Measurements from ENCODE around the gene NOC2L.
A peak's percentile ranks its signal among the peaks of the same experiment; 100 is the strongest.
"Not testable (repeated sequence)": the region's sequence is repeated elsewhere in the genome, so short reads cannot be mapped to it uniquely, and the experiment has no call there.

NOC2L gene

DNA sequence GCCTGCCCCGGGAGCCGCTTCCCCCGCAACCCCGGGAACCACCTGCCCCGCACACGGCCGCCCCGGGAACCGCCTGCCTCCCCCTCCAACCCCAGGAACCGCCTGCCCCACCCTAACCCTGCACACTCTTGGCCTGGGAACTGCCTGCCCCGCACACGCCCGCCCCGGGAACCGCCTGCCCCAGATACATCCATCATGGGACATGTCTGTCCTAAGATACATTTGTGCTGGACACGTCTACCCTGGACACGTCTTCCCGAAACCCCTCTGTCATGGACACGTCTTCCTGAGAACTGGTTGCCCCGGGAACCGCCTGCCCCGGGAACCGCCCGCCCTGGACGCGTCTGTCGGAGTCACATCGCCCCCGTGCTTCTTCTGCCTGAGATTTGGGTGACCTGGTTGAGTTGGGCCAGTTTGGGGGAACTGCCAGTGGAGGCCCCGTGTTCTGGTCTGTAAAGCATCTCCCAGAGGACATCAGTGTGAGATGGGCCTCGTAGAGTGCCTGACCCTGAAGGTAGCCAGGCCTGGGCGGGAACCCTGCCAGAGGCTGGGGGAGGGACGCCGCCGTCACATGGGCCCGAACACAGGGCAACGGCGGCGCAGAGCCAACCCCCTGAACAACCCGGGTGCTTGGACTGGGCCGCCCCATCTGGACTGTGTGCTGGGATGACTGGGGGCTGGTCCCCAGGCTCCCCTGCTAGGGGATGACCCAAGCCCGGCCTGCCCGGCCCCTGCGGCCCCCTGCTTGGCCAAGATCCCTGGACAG is 19.2 kb upstream of the NOC2L start:
- no peak overlapping the region for H3K4me3 ChIP-seq (ENCODE audit: low read length)
- DNase-seq (ENCODE audit: low read depth, low spot score), result no peak

DNA sequence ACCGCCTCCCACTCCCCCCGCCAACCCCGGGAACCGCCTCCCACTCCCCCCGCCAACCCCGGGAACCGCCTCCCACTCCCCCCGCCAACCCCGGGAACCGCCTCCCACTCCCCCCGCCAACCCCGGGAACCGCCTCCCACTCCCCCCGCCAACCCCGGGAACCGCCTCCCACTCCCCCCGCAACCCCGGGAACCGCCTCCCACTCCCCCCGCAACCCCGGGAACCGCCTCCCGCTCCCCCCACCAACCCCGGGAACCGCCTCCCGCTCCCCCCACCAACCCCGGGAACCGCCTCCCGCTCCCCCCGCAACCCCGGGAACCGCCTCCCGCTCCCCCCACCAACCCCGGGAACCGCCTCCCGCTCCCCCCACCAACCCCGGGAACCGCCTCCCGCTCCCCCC is 17.7 kb upstream of the NOC2L start:
- not testable (repeated sequence) for H3K4me3 ChIP-seq (ENCODE audit: low read length); DNase-seq (ENCODE audit: low read depth, low spot score)

DNA sequence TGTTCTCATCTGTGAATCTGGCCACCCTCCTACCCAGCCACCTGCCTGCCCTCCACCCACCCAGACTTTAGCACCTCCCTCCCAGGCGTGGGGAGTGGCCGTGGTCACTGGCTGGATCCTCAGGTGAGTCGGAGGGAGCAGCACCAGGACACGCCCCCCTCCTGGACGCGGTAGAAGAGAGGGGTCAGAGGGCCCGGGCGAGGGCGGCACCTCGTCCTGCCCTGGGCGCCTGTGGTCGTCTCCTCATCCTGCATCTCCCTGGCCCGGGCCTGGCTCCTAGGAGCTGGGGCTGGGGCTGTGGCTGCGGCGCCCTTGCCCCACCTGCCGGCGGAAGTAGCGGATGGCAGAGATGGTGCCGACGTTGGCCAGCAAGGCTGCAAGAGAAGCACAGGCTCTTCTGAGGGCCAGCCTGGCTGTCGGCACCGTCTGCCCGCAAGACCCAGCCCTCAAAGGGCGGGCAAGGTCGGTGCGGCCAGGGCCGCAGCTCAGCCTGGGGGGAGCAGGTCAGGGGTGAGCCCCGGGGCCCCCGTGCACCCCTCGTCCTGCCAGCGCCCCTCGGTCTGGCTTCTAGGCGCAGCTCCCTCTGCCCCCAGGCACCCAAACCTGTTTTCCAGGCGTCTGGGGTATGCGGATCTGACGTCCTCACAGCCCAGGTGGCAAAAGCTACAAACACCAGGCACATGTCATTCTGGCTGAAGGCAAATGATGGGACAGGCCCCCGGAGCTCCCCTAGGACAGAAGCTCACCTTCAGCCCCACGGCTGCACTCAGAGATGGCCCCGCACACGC is 17.0 kb upstream of the NOC2L start:
- DNase-seq (ENCODE audit: low read depth, low spot score), result no peak
- H3K4me3 ChIP-seq (ENCODE audit: low read length), result peak overlapping the region; percentile 51

DNA sequence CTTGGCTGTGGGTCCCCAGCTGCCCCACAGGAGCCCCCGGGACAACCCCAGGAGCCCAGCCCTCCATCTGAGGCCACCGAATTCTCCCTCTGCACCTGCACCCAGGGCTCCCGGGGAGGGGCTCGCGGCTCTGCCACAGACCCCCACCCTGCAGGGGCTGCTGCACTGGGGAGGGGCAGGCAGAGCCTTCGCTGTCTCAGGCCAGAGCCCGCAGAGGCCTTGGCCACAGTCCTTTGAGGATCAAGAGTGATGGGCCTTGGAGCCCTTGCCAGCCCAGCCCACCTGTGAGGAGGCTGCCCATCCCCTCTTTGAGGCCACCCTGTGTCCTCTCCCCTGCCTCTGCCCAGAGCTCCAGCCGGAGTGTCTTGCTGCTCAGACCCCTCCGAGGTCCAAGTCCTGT is 16.3 kb upstream of the NOC2L start:
- H3K4me3 ChIP-seq (ENCODE audit: low read length), result no peak overlapping the region
- no peak for DNase-seq (ENCODE audit: low read depth, low spot score)

DNA sequence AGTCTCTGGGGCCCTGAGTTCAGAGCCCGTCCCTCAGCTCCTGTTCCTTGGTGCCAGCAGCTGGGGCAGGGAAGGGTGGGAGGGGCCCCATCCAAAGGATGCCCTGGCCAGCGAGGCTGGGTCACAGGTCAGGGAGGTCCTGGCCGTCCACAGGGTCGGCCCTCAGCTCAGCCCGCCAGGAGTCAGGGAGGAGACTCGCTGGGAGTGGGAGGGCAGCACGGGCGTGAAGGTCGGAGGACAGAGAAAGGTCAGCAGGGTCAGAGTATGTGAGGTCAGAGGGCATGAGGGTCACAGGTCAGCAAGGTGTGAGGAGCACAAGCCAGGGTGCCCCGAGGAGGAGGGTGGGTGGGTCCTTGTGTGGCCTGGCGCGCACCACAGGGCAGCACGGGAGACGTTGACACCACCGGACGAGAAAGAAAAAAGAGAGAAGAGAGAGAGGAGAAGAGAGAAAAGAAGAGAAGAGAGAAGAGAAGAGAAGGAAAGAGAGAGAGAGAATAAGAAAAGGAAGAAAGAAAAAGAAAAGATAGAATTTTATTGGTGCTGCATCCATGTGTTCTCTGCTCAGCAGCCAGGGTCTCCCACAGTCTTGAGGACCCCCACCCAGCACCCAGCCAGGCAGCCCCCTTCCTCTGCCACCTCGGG is 15.8 kb upstream of the NOC2L start:
- no peak overlapping the region for H3K4me3 ChIP-seq (ENCODE audit: low read length)
- no peak for DNase-seq (ENCODE audit: low read depth, low spot score)

DNA sequence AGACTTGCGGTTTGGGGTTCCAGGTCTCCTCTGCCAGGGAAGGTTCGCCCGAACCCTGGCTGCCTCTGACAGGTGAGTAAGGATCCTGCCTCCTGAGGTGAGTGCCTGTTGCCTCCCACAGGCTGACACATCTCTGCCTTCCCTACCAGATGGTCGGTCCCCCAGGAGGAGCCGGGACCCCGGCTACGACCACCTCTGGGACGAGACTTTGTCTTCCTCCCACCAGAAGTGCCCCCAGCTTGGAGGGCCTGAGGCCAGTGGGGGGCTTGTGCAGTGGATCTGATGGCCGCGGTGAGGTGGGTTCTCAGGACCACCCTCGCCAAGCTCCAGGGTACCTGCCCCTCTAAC is 15.2 kb upstream of the NOC2L start:
- DNase-seq (ENCODE audit: low read depth, low spot score), result no peak
- H3K4me3 ChIP-seq (ENCODE audit: low read length), result no peak overlapping the region

DNA sequence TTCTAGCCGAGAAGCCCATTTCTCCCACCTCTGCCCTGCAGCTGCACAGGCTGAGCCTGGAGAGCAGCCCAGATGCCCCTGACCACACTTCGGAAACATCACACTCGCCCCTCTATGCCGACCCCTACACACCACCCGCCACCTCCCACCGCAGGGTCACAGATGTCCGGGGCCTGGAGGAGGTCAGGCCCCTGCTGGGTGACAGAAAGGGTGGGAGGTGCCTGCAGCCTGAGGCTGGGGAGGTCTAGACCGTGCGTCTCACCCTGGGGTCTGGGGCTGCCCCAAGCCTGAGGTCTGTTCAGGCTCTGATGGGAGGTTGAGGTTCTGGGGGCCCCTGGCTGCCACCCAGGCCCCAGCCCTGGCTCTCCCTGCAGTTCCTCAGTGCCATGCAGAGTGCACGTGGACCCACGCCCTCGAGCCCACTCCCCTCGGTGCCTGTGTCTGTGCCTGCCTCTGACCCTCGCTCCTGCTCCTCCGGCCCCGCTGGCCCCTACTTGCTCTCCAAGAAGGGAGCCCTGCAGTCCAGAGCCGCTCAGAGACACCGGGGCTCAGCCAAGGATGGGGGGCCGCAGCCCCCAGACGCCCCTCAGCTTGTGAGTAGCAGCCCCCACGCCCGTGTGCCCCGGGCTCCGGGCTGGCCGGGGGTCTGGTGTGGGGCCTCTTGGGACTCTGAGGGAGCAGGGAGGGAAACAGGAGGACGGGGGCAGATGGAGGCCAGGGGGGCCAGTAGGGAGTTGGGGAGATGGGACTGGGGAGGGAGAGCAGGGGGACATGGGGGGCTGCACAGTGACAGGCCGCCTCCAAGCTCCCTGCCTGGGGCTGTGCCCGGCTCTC is 14.6 kb upstream of the NOC2L start:
- H3K4me3 ChIP-seq (ENCODE audit: low read length), result no peak overlapping the region

DNA sequence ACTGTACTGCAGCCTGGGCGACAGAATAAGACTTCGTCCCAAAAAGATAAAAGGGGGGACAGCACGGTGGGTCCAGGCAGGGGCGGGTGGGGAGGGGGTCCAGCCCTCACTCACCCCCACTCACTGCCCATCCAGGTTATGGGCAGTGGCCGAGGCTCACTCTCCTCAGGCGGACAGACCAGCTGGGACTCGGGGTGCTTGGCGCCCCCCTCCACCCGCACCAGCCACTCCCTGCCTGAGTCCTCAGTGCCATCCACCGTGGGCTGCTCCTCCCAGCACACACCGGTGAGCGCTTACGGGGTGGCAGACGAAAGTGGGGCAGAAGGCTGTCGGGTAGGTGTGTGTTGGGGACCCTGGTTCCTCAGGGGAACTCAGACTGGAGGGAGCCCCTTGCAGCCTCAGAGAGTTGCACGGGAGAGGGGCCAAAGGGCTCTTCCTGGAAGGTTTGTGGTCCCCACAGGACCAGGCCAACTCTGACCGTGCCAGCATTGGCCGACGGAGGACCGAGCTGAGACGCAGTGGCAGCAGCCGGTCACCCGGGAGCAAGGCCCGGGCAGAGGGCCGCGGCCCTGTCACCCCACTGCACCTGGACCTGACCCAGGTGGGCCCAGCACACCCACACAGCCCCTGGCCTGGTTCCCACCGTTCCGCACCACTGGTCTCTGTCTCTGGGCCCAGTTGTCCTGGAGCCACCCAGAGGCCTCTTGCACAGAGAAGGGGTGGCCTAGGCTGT is 13.8 kb upstream of the NOC2L start:
- no peak for DNase-seq (ENCODE audit: low read depth, low spot score)
- H3K4me3 ChIP-seq (ENCODE audit: low read length), result no peak overlapping the region

More for the DNA sequence above, 14.6 kb upstream of the NOC2L start:
- no peak for DNase-seq (ENCODE audit: low read depth, low spot score)

DNA sequence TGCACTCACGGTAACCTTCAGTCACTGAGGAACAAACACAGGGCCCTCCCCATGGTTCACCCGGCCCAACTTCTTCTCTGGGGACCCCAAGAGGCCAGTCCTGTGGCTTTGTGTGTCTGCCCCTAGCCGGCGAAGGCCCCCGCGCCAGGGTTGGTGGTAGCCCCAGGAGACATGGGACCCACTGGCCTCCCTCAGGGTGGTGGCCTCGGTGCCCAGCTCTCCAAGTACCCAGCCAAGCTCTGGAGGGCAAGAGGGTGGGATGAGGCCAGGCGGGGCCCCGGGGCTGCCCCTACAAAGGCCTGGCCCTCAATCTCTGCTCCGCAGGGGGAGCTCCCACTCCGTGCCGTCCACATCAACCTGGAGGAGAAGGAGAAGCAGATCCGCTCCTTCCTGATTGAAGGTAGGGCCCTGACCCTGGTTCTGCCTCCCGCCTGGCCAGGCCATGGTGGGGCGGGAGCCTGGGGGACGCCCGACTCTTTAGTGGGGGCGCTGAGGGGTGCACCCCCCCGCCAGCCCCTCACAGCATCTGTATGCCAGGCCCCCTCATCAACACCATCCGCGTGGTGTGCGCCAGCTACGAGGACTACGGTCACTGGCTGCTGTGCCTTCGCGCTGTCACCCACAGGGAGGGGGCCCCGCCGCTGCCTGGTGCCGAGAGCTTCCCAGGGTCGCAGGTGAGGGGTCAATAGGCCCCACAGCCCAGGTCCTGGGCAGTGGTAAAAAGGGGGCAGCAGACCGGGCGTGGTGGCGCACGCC is 12.9 kb upstream of the NOC2L start:
- no peak for DNase-seq (ENCODE audit: low read depth, low spot score)
- no peak overlapping the region for H3K4me3 ChIP-seq (ENCODE audit: low read length)

DNA sequence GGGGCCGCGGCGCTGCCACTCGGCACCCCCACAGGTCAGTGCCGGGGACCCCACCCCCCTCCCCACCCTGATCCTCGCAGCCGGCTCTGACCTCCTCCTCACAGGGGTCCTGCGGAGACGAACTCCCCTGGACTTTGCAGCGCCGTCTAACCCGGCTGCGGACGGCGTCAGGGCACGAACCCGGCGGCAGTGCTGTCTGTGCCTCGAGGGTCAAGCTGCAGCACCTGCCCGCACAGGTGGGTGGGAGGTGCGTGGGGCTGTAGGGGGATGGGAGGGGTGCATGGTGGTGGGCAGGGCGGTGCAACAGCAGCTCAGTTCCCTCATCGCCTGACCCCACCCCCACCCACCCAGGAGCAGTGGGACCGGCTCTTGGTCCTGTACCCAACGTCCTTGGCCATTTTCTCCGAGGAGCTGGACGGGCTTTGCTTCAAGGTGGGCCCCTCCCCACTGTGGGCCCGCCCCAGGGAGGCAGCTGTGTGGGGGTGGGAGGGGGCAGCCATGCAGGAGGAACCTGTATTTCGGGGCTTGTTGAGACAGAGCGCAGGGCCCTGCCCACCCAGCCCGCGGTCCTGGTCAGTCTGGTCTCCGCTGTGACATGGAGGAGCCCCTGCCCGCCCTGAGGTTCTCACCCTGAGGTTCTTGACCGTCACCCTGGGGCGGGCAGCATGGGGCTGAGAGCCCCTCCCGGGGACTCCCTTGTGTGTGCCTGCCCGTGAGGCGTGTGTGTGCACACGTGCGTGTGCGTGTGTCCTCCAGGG is 12.1 kb upstream of the NOC2L start:
- H3K4me3 ChIP-seq (ENCODE audit: low read length), result no peak overlapping the region
- DNase-seq (ENCODE audit: low read depth, low spot score), result no peak

DNA sequence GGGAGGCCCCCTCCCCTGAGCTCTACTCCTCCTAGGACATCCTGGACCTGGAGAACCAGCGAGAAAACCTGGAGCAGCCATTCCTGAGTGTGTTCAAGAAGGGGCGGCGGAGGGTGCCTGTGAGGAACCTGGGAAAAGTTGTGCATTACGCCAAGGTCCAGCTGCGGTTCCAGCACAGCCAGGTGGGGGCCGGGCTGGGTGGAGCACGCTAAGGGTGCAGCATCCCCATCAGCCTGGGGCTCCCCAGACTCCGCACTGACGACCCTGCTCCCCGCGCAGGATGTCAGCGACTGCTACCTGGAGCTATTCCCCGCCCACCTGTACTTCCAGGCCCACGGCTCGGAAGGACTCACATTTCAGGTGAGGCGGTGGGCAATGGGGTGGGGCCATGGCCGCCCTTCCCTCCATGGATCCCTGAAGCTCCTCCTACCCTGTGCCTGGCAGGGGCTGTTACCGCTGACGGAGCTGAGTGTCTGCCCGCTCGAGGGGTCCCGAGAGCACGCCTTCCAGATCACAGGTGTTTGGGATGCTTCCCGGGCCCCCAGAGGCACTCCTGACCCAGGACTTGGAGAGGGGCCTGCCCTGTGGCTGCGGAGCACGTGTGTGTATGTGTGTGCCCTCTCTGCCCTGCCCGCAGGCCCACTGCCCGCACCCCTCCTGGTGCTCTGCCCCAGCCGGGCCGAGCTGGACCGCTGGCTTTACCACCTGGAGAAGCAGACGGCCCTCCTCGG is 11.4 kb upstream of the NOC2L start:
- no peak for DNase-seq (ENCODE audit: low read depth, low spot score)
- no peak overlapping the region for H3K4me3 ChIP-seq (ENCODE audit: low read length)

DNA sequence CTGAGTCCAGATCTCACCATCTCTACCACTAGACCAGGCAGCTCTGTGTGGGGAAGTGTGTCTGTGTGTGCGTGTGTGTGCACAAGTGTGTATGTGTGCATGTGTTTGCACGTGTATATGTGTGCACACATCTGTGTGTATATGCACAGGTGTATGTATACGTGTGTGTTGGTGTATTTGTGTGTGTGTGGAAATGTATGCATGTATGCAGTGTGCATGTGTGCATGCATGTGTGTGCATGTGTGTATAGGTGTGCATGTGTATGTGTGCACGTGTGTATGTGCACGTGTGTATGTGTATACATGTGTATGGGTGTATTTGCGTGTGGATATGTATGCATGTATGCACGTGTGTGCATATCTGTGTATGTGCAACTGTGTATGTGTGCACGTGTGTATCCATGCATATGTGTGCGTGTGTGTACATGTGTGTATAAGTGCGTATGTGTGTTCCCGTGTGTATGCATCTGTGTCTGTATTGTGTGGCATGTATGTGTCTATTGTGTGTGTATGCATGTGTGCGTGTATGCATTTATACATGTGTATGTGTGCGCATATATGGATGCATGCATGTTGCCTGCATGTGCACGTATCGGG is 10.3 kb upstream of the NOC2L start:
- H3K4me3 ChIP-seq (ENCODE audit: low read length), result no peak overlapping the region

DNA sequence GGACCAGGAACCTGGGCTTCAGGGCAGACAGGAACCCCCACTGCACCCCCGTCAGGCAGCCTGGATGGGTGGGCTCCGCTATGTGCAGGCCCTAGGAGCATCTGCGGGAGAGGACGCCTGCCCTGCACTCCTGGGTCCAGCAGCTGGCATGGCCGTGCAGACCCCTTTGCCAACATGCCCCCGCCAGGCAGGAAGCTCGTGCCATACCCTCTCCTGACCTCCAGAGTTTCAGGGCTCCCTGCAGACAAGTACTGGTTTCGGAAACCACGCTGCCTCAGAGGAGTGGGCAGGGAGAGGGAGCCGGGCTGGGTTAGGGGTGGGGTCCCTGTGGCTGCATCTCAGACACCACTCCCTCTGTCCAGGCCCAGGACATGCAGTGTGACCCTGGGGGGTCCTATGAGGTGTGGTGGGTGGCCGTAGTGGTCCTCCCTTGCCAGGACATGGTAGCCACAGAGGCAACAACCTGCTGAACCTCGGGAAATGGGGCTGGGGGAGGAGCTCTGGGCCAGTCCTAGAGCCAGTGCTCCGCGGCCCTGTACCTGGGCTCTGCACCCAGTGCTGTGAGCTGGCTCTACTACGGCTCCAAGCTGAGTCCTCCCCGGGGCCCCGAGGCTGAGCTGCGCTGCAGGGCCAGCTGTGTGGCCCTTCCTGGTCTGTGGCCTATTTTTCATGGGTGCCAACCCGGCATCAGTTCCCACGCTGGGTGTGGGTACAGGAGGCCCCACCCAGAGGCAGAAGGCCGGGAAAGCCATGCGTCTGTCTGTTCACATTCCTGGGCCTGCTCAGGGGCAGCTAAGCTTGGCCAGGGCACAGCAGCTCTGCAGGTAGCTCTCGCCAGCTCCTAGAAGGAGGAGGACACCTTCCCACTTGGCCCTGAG is 8.6 kb upstream of the NOC2L start:
- DNase-seq (ENCODE audit: low read depth, low spot score), result no peak
- no peak overlapping the region for H3K4me3 ChIP-seq (ENCODE audit: low read length)

More for the DNA sequence above, 10.3 kb upstream of the NOC2L start:
- DNase-seq (ENCODE audit: low read depth, low spot score), result no peak

DNA sequence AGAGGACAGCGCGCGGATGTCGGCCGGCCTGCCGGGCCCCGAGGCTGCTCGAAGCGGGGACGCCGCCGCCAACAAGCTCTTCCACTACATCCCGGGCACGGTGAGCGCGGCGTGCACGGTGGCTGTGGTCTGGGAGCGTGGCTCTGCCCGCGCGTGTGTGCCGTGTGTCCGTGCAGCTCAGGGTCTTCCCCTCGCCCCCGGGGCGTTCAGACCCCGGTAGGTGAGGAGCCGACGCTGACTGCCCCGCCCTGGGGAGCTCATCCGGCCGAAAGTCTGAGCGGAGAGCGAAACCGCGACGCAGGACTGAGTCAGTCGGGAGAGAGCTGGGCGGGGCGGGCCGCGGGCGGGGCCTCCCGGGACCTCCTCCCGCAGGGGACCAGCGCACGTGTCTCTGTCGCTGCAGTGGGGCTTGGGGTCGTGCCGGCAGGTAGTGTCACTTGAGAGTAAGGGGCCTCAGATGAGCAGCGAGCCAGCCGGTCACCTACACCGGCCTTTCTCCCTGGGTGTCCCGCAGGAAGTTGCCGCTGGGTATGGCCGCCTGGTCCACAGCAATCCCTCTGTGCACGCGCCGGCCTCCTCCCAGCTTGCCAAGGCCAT is 7.7 kb upstream of the NOC2L start:
- DNase-seq (ENCODE audit: low read depth, low spot score), result peak; percentile 25
- H3K4me3 ChIP-seq (ENCODE audit: low read length), result peak overlapping the region; percentile 49

DNA sequence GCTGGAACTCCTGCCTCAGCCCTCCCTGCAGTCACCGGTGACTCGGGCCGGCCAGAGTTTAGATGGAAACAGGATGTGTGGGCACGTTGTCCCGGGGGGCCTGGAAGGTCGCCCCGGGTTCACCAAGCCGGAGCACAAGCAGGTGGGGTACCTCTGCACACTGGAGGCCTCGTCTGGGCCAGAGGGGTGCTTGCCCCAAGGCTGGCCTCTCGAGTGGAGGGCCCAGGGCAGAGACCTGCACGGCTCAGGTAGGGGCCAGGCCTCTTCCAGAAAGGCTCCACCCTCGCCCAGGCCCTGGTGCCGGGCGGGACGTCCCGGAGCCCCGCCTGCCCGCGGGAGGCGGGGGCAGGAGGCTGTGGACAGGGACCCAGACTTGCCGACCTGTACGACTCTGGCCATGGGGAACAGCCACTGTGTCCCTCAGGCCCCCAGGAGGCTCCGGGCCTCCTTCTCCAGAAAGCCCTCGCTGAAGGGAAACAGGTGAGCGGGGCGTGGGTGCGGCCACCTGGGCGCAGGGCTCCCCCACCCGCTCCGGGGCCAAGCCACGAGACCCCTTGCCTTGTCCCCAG is 7.2 kb upstream of the NOC2L start, which contains the start of gene PLEKHN1:
Gene PLEKHN1 (plus strand): TSS at position 348 of the 569 bp plus-strand sequence. CDS start 50 bp downstream, at position 398.
- peak within 1 kb of the TSS; percentile 49 for H3K4me3 ChIP-seq (ENCODE audit: low read length)
- DNase-seq (ENCODE audit: low read depth, low spot score), result no peak
